PC-3 (cell line): ENCODE results near the gene RNF166. TPM values are rescaled to one million over a fixed set of nuclear protein-coding genes. Genes with fewer than 3 reads are reported as not detected.

Experiments
- ATAC-seq: fragments of 200-7000 bp; cut with Tn5 transposase; 2 replicates; pipeline ENCODE4 v1.9.1; 2020; ENCODE audit warnings: mild to moderate bottlenecking, moderate library complexity
- BruUV-seq: library from RNA; stranded (reverse); fragments of 400-500 nt; replicated peaks from 2 replicates; lab custom pipeline; 2021; lab: Mats Ljungman, UMichigan
- CTCF ChIA-PET: fragments of 300-600 bp; sonication (Branson Sonifier 250); formaldehyde crosslinking; loops from one replicate; lab custom pipeline; 2022; ENCODE audit warnings: antibody characterized with exemption; lab: Charles Lee
- POLR2A ChIA-PET: fragments of 300-600 bp; sonication (Branson Sonifier 250); formaldehyde crosslinking; loops from one replicate; lab custom pipeline; 2022; ENCODE audit warnings: antibody characterized with exemption; ENCODE audit not compliant: unreplicated experiment; lab: Charles Lee
- DNase-seq: peaks from one replicate; pipeline ENCODE4 v3.0.0-alpha.2; 2015
- H2AFZ ChIP-seq: fragments of 300-600 bp; sonication (generic); 2 replicates; pipeline ENCODE4 v1.6.0; 2016; ENCODE audit warnings: antibody characterized with exemption, low read length
- H3F3A ChIP-seq: fragments of 300-600 bp; sonication (generic); one replicate; pipeline ENCODE4 v1.6.0; 2017; ENCODE audit warnings: antibody characterized with exemption, low read length, control low read depth, mild to moderate bottlenecking; ENCODE audit not compliant: unreplicated experiment
- H3K27ac ChIP-seq: fragments of 300-600 bp; sonication (generic); 2 replicates; pipeline ENCODE4 v1.5.1; 2016; ENCODE audit warnings: mild to moderate bottlenecking, low read length
- H3K27me3 ChIP-seq: fragments of 300-600 bp; sonication (generic); 2 replicates; pipeline ENCODE4 v1.6.1; 2016; ENCODE audit warnings: low read length, mixed read lengths
- H3K36me3 ChIP-seq: fragments of 300-600 bp; sonication (generic); 2 replicates; pipeline ENCODE4 v1.6.1; 2016; ENCODE audit warnings: low read depth, mixed run types, low read length, mixed read lengths
- H3K4me1 ChIP-seq: fragments of 300-600 bp; sonication (generic); 2 replicates; pipeline ENCODE4 v1.5.1; 2016; ENCODE audit warnings: low read length; ENCODE audit not compliant: insufficient read depth
- H3K4me2 ChIP-seq: fragments of 300-600 bp; sonication (generic); 2 replicates; pipeline ENCODE4 v1.6.0; 2016; ENCODE audit warnings: low read length
- H3K4me3 ChIP-seq: fragments of 300-600 bp; sonication (generic); 2 replicates; pipeline ENCODE4 v1.5.1; 2016; ENCODE audit warnings: mild to moderate bottlenecking, low read length, mixed read lengths
- H3K79me2 ChIP-seq: fragments of 300-600 bp; sonication (generic); 2 replicates; pipeline ENCODE4 v1.6.1; 2017; ENCODE audit warnings: low read length, mixed read lengths
- H3K9ac ChIP-seq: fragments of 300-600 bp; sonication (generic); 2 replicates; pipeline ENCODE4 v1.6.0; 2016; ENCODE audit warnings: mild to moderate bottlenecking, low read length
- H3K9me2 ChIP-seq: fragments of 300-600 bp; sonication (generic); replicated peaks from 2 replicates; pipeline ENCODE4 v1.6.1; 2016; ENCODE audit warnings: mixed run types, low read length, mixed read lengths
- H3K9me3 ChIP-seq: fragments of 300-600 bp; sonication (generic); 2 replicates; pipeline ENCODE4 v1.6.1; 2016; ENCODE audit warnings: low read length, mixed read lengths
- H4K20me1 ChIP-seq: fragments of 300-600 bp; sonication (generic); 2 replicates; pipeline ENCODE4 v1.6.1; 2016; ENCODE audit warnings: low read length, mixed read lengths
- CTCF ChIP-seq: fragments of 300-600 bp; sonication (generic); conservative IDR thresholded peaks from 2 replicates; pipeline ENCODE4 v1.5.1; 2017; ENCODE audit warnings: antibody characterized with exemption, low read depth, mild to moderate bottlenecking, low read length
- EZH2 ChIP-seq: fragments of 300-600 bp; sonication (generic); IDR thresholded peaks from one replicate; pipeline ENCODE4 v1.6.1; 2017; ENCODE audit warnings: antibody characterized with exemption, mild to moderate bottlenecking, low read length; ENCODE audit not compliant: unreplicated experiment
- EZH2phosphoT487 ChIP-seq: fragments of 300-600 bp; sonication (generic); IDR thresholded peaks from 2 replicates; pipeline ENCODE4 v1.6.1; 2018; ENCODE audit warnings: mild to moderate bottlenecking, antibody characterized with exemption, low read length, borderline replicate concordance
- intact Hi-C: fragments of 100-400 bp; cut with micrococcal nuclease; formaldehyde crosslinking; loops from 2 replicates; pipeline ENCODE4 v1.9.0; 2023
- total RNA-seq: library from RNA; depleted of rRNA; stranded (reverse); fragments of >200 nt; gene quantifications from 2 replicates; pipeline ENCODE4 v1.2.3, GENCODE V29; 2014

RNF166 gene
- total RNA-seq, 1 experiment from 2014 or later = 28.8 TPM

- DNase-seq = no peak
- no TSS peak for BruUV-seq
- H3K9me3 ChIP-seq = no peaks in the 10 kb centered on the region
- no peak overlapping the region for H3K27ac ChIP-seq
- no peaks in the 10 kb centered on the region for H3F3A ChIP-seq
- intact Hi-C loops = no loop called here
- no peaks in the 10 kb centered on the region for H3K9me2 ChIP-seq
- no peaks in the 10 kb centered on the region for H3K36me3 ChIP-seq
- CTCF ChIA-PET = no interaction called here
- H2AFZ ChIP-seq = no peak overlapping the region
- H3K4me3 ChIP-seq = no peak overlapping the region
- no peaks in the 10 kb centered on the region for H4K20me1 ChIP-seq
- H3K4me1 ChIP-seq = 0 out of 2 replicates have a peak, but pooled peaks cover 3% of the 10 kb centered on the region
- no peak overlapping the region for H3K9ac ChIP-seq
- no peaks in the 10 kb centered on the region for H3K27me3 ChIP-seq
- TF ChIP-seq EZH2phosphoT487 (no peak), CTCF (no peak), EZH2 (no peak)
- no peak for ATAC-seq
- no peaks in the 10 kb centered on the region for H3K79me2 ChIP-seq
- H3K4me2 ChIP-seq = no peak overlapping the region
- POLR2A ChIA-PET = no interaction called here
Measured at GRCh38 chr16:88687254-88687576, 19.0 kb downstream of the RNF166 start.

GRCh38 chr16:88686439-88687253 is 19.6 kb downstream of the RNF166 start, which contains the start of gene SNAI3:
Gene SNAI3 (minus strand): TSS chr16:88686507. CDS start chr16:88686406, 101 bp downstream.
- H3K4me1 ChIP-seq = 0 out of 2 replicates have a peak, but pooled peaks cover 3% of the 10 kb centered on the region
- peak; percentile 90 for ATAC-seq
- no peaks in the 10 kb centered on the region for H3K36me3 ChIP-seq
- H3K4me2 ChIP-seq = peak within 1 kb of the TSS; percentile 97
- intact Hi-C loops = loop anchor here (1.0 kb wide), 1 partner anchor 23 kb away; the partner anchor contains the start of gene MVD
- peak within 1 kb of the TSS; percentile 89 for H2AFZ ChIP-seq
- no peaks in the 10 kb centered on the region for H3F3A ChIP-seq
- H3K9me2 ChIP-seq = no peaks in the 10 kb centered on the region
- no TSS peak for BruUV-seq
- no peaks in the 10 kb centered on the region for H4K20me1 ChIP-seq
- H3K4me3 ChIP-seq = peak within 1 kb of the TSS; percentile 72
- DNase-seq = peak; percentile 76
- H3K27me3 ChIP-seq = no peaks in the 10 kb centered on the region
- no peak for TF ChIP-seq EZH2phosphoT487
- no peak for TF ChIP-seq CTCF
- TF ChIP-seq EZH2 = no peak
- H3K27ac ChIP-seq = no peak within 1 kb of the TSS
- CTCF ChIA-PET = no interaction called here
- POLR2A ChIA-PET = no interaction called here
- no peaks in the 10 kb centered on the region for H3K79me2 ChIP-seq
- no peak within 1 kb of the TSS for H3K9ac ChIP-seq
- no peaks in the 10 kb centered on the region for H3K9me3 ChIP-seq

GRCh38 chr16:88686062-88686438 is 20.2 kb downstream of the RNF166 start:
- no TSS peak for BruUV-seq
- H3F3A ChIP-seq = no peaks in the 10 kb centered on the region
- POLR2A ChIA-PET = no interaction called here
- H3K9ac ChIP-seq = no peak overlapping the region
- CTCF ChIA-PET = no interaction called here
- 0 out of 2 replicates have a peak, but pooled peaks cover 3% of the 10 kb centered on the region for H3K4me1 ChIP-seq
- ATAC-seq (peak; percentile 57), DNase-seq (peak; percentile 26)
- peak overlapping the region; percentile 89 for H2AFZ ChIP-seq
- H3K27me3 ChIP-seq = no peaks in the 10 kb centered on the region
- H3K9me3 ChIP-seq = no peaks in the 10 kb centered on the region
- H3K4me2 ChIP-seq = peak overlapping the region; percentile 97
- no peaks in the 10 kb centered on the region for H3K36me3 ChIP-seq
- intact Hi-C loops = loop anchor here (1.0 kb wide), 1 partner anchor 23 kb away; the partner anchor contains the start of gene MVD
- H4K20me1 ChIP-seq = no peaks in the 10 kb centered on the region
- TF ChIP-seq EZH2 (no peak), EZH2phosphoT487 (no peak), CTCF (no peak)
- H3K4me3 ChIP-seq = peak overlapping the region; percentile 72
- H3K27ac ChIP-seq = no peak overlapping the region
- H3K79me2 ChIP-seq = no peaks in the 10 kb centered on the region
- no peaks in the 10 kb centered on the region for H3K9me2 ChIP-seq
